Panc1 (cell line): Measurements from ENCODE around the gene TRIO. TPM values are rescaled to one million over a fixed set of nuclear protein-coding genes. Genes with fewer than 3 reads are reported as not detected.

Experiments used
- ATAC-seq: fragments of 200-7000 bp; cut with Tn5 transposase; 2 replicates; pipeline ENCODE4 v1.9.1; 2020; ENCODE audit warnings: mild to moderate bottlenecking, moderate library complexity
- BruUV-seq: library from RNA; stranded (reverse); fragments of 400-500 nt; replicated peaks from 2 replicates; lab custom pipeline; 2021; lab: Mats Ljungman, UMichigan
- CTCF ChIA-PET: fragments of 300-600 bp; sonication (Branson Sonifier 250); formaldehyde crosslinking; loops from one replicate; lab custom pipeline; 2022; ENCODE audit warnings: antibody characterized with exemption; lab: Charles Lee
- POLR2A ChIA-PET: fragments of 300-600 bp; sonication (Branson Sonifier 250); formaldehyde crosslinking; loops from one replicate; lab custom pipeline; 2022; ENCODE audit warnings: antibody characterized with exemption; lab: Charles Lee
- DNase-seq: peaks from one replicate; pipeline ENCODE4 v3.0.0-alpha.2; 2010; ENCODE audit warnings: low read depth, low spot score
- H3K27ac ChIP-seq: 2 replicates; pipeline ENCODE4 v1.5.1; 2011; ENCODE audit warnings: mild to moderate bottlenecking, low read length, inconsistent platforms
- H3K27me3 ChIP-seq: fragments of 200-500 bp; sonication (Bioruptor generic); 2 replicates; pipeline ENCODE4 v1.6.0; 2014; ENCODE audit warnings: low read length, inconsistent platforms; ENCODE audit not compliant: control insufficient read depth, insufficient read depth
- H3K36me3 ChIP-seq: fragments of 200-500 bp; sonication (Bioruptor generic); 2 replicates; pipeline ENCODE4 v1.5.1; 2014; ENCODE audit warnings: inconsistent platforms, mild to moderate bottlenecking, low read length, moderate library complexity; ENCODE audit not compliant: control insufficient read depth, insufficient read depth
- H3K4me1 ChIP-seq: 2 replicates; pipeline ENCODE4 v1.5.1; 2011; ENCODE audit warnings: inconsistent platforms, mild to moderate bottlenecking, low read length, moderate library complexity; ENCODE audit not compliant: control insufficient read depth, insufficient read depth
- H3K4me3 ChIP-seq, 2 experiments: 2 replicates each; pipeline ENCODE4 v1.5.1; 2011 to 2012; ENCODE audit warnings: low read depth in 2 of 2, low read length in 2 of 2, mild to moderate bottlenecking in 2 of 2, inconsistent platforms in 1 of 2, moderate library complexity in 1 of 2
- H3K9me3 ChIP-seq: fragments of 200-500 bp; sonication (Bioruptor generic); 2 replicates; pipeline ENCODE4 v1.5.1; 2014; ENCODE audit warnings: low read depth, mild to moderate bottlenecking, inconsistent platforms, low read length, moderate library complexity; ENCODE audit not compliant: control insufficient read depth, insufficient read depth
- CTCF ChIP-seq: fragments of 450-650 bp; IDR thresholded peaks from 2 replicates; pipeline ENCODE4 v1.5.1; 2017; ENCODE audit warnings: mild to moderate bottlenecking
- POLR2AphosphoS5 ChIP-seq: IDR thresholded peaks from 2 replicates; pipeline ENCODE4 v1.6.1; 2012; ENCODE audit warnings: mild to moderate bottlenecking, low read depth, low read length, moderate library complexity
- REST ChIP-seq, 2 experiments: IDR thresholded peaks; 2 replicates each; pipeline ENCODE4 v1.6.1; 2011 to 2012; ENCODE audit warnings: low read depth in 2 of 2, control low read depth in 1 of 2, low read length in 1 of 2, mild to moderate bottlenecking in 1 of 2, moderate library complexity in 1 of 2; ENCODE audit not compliant: insufficient read depth in 1 of 2
- SIN3A ChIP-seq: IDR thresholded peaks from 2 replicates; pipeline ENCODE4 v1.6.1; 2012; ENCODE audit warnings: low read depth, mild to moderate bottlenecking, low read length, moderate library complexity, borderline replicate concordance; ENCODE audit not compliant: insufficient read depth
- TCF7L2 ChIP-seq: IDR thresholded peaks from 2 replicates; pipeline ENCODE4 v1.6.1; 2011; ENCODE audit warnings: mild to moderate bottlenecking, low read depth, low read length, inconsistent platforms
- in situ Hi-C: cut with HindIII; loops from 2 replicates; pipeline ENCODE4 v1.10.0; 2016; ENCODE audit warnings: low sequenced_read_pairs, low pct_unique_long_range_greater_than_20kb
- intact Hi-C: fragments of 100-400 bp; cut with micrococcal nuclease; formaldehyde crosslinking; loops from one replicate; pipeline ENCODE4 v1.10.0; 2022; ENCODE audit not compliant: unreplicated experiment
- total RNA-seq: library from RNA; stranded (reverse); gene quantifications from one replicate; pipeline ENCODE4 v1.2.1, GENCODE V29; 2021; ENCODE audit not compliant: unreplicated experiment

Gene TRIO
- total RNA-seq, 1 experiment from 2014 or later, result 349 TPM

DNA sequence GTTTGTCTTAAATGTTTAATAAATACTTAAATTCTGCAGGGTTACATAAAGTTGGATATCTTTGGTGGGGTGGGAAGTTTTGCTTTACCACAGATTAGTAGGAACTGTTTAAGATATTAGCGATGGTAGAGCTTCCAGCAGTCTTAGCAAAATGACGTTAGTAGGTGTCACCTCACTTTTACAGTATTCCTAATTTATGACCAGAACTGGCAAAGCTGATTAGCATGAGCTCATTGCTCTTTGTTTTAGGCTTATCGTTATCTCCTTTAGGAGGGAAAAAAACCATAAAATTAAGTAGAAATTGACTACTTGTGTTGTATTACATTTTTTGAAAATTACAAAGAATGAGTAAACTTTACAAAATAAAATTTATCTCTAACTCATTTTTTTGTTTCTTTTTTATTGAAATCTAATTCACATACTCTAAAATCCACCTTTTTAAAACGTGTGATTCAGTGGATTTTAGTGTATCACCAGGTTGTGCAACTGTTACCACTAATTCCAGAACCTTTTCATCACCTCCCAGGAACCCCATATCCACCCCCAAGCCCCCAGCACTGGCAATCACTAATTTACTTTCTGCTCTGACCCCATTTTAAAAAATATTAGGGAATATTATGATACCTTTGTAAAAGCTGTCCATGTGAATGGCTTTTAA lies 129.5 kb downstream of the TRIO start:
- TF ChIP-seq SIN3A (no peak), TCF7L2 (no peak)
- CTCF ChIA-PET, result no interaction called here
- POLR2A ChIA-PET, result no interaction called here
- Histone ChIP-seq H3K27me3 (no peaks in the 10 kb centered on the region), H3K4me1 (peaks cover 90% of the 10 kb centered on the region), H3K36me3 (peaks cover 41% of the 10 kb centered on the region), H3K4me3 (no peak overlapping the region), H3K9me3 (no peaks in the 10 kb centered on the region), H3K27ac (peak overlapping the region; percentile 96)
- in situ Hi-C loops (no loop called here), intact Hi-C loops (loop anchor here (10.0 kb wide), 1 partner anchor 288 kb away; no protein-coding TSS in a partner anchor)
- ATAC-seq (no peak), DNase-seq (no peak)
- BruUV-seq, result no TSS peak

- Histone ChIP-seq H3K36me3 (peaks cover 41% of the 10 kb centered on the region), H3K4me3 (no peak overlapping the region), H3K9me3 (no peaks in the 10 kb centered on the region), H3K27me3 (no peaks in the 10 kb centered on the region), H3K27ac (peak overlapping the region; percentile 96), H3K4me1 (peaks cover 89% of the 10 kb centered on the region)
- ATAC-seq (no peak), DNase-seq (no peak)
- ChIA-PET POLR2A (no interaction called here), CTCF (no interaction called here)
- in situ Hi-C loops, result no loop called here
- TF ChIP-seq CTCF (no peak), SIN3A (no peak), POLR2AphosphoS5 (no peak), TCF7L2 (no peak), REST (IDR thresholded peaks at IDR 0.05; ENCODE audit: insufficient read depth in 1 of 2, low read depth in 2 of 2, low read length in 1 of 2) (no peak)
- no TSS peak for BruUV-seq
- intact Hi-C loops, result loop anchor here (10.0 kb wide), 1 partner anchor 288 kb away; no protein-coding TSS in a partner anchor
Observed at GRCh38 chr5:14273207-14273767, 130.1 kb downstream of the TRIO start.

DNA sequence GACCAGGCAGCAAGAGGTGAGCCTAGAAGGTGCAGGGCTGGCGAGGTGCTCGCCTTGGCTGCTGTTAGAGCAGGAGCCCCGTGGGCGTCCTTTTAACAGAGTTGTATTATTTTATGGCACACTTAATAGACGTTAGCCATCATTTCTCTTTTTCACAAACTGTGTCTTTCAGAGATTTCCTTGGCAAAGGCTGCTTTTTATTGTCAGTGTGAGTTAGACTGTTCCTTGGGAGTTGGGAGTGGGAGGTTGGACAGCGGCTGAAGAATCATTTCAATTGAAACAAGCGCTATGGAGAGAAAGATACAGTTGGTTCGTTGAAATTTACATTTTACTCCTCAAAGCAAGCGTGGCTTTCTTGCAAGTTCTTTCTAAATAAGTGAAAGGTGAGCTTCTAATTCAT lies 133.2 kb downstream of the TRIO start:
- TF ChIP-seq POLR2AphosphoS5 (no peak), SIN3A (no peak), CTCF (no peak), TCF7L2 (no peak), REST (IDR thresholded peaks at IDR 0.05; ENCODE audit: insufficient read depth in 1 of 2, low read depth in 2 of 2, low read length in 1 of 2) (no peak)
- H3K27ac ChIP-seq, result peak overlapping the region; percentile 65
- peaks cover 68% of the 10 kb centered on the region for H3K4me1 ChIP-seq
- no peaks in the 10 kb centered on the region for H3K9me3 ChIP-seq
- ATAC-seq (no peak), DNase-seq (no peak)
- intact Hi-C loops (loop anchor here (10.0 kb wide), 1 partner anchor 292 kb away; no protein-coding TSS in a partner anchor), in situ Hi-C loops (no loop called here)
- ChIA-PET POLR2A (interaction anchor here (1.2 kb wide), 1 partner anchor 20 kb away, joined by 3 read pairs; no protein-coding TSS in a partner anchor), CTCF (no interaction called here)
- H3K36me3 ChIP-seq, result peaks cover 61% of the 10 kb centered on the region
- H3K4me3 ChIP-seq, result no peak overlapping the region
- no peaks in the 10 kb centered on the region for H3K27me3 ChIP-seq
- no TSS peak for BruUV-seq
